ENCODE results near the gene AGAP3. TPM values are rescaled to one million over a fixed set of nuclear protein-coding genes. Genes with fewer than 3 reads are reported as not detected.

Gene AGAP3
- total RNA-seq, 4 donors from 2014 or later: 68.6 to 100 (median 72.2) TPM

DNA sequence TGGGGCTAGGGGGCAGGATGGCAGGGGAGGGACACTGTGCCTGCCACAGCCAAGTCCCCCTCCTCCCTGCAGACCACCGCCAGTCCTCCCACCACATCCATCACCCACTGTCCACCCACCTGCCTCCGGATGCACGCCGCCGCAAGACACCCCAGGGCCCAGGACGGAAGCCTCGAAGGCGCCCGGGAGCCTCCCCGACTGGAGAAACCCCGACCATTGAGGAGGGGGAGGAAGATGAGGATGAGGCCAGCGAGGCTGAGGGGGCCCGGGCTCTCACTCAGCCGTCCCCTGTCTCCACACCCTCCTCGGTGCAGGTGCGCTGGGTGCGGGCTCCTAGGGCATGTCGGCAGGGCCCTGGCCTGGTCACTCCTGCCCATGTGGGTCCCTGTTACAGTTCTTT lies 21.8 kb upstream of the AGAP3 start:
- TF ChIP-seq POLR2A (IDR thresholded peaks at IDR 0.05): no peak
- TF ChIP-seq, protein P1, sequence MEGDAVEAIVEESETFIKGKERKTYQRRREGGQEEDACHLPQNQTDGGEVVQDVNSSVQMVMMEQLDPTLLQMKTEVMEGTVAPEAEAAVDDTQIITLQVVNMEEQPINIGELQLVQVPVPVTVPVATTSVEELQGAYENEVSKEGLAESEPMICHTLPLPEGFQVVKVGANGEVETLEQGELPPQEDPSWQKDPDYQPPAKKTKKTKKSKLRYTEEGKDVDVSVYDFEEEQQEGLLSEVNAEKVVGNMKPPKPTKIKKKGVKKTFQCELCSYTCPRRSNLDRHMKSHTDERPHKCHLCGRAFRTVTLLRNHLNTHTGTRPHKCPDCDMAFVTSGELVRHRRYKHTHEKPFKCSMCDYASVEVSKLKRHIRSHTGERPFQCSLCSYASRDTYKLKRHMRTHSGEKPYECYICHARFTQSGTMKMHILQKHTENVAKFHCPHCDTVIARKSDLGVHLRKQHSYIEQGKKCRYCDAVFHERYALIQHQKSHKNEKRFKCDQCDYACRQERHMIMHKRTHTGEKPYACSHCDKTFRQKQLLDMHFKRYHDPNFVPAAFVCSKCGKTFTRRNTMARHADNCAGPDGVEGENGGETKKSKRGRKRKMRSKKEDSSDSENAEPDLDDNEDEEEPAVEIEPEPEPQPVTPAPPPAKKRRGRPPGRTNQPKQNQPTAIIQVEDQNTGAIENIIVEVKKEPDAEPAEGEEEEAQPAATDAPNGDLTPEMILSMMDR (IDR thresholded peaks at IDR 0.05): no peak
- intact Hi-C loops (cut with DNase I): no loop called here

DNA sequence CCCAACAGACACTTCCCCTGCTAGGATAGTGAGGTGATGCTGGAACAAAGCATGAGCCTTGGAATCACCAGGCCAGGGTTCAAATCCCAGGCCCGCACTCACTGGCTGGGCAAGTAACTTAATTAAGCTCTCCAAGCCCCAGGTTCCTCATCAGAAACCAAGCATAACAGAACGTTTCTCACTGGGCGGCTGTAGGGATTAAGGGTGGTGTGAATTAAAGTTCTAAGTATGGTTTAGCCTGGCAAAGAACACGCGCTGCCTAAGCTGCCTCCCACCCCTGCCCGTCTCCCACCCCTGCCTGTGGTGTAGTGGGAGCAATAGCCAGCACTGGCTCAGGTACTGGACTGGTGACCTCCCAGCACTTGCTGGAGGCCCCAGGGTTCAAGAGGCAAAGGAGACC lies 21.3 kb upstream of the AGAP3 start:
- TF ChIP-seq, protein P1 (IDR thresholded peaks at IDR 0.05): no peak
- no peak for TF ChIP-seq POLR2A (IDR thresholded peaks at IDR 0.05)
- H3K27ac ChIP-seq: no peak overlapping the region
- no peak for DNase-seq
- no peaks in the 10 kb centered on the region for H3K27me3 ChIP-seq
- intact Hi-C loops (cut with DNase I): no loop called here
- H3K4me3 ChIP-seq: no peak overlapping the region
- peaks cover 15 to 80% (median 57%) of the 10 kb centered on the region in 3 donors for H3K36me3 ChIP-seq
- no peaks in the 10 kb centered on the region for H3K9me3 ChIP-seq
- H3K4me1 ChIP-seq: peaks cover 26 to 42% (median 34%) of the 10 kb centered on the region in 3 donors
- WGBS, 2 donors: 81 to 100% methylated on average over 3 to 4 of the region's 6 CpGs

More for the DNA sequence above, 21.8 kb upstream of the AGAP3 start:
- Histone ChIP-seq H3K36me3 (peaks cover 15 to 75% (median 51%) of the 10 kb centered on the region in 3 donors), H3K9me3 (no peaks in the 10 kb centered on the region), H3K4me3 (no peak overlapping the region), H3K27ac (no peak overlapping the region), H3K27me3 (no peaks in the 10 kb centered on the region), H3K4me1 (peaks cover 26 to 44% (median 36%) of the 10 kb centered on the region in 3 donors)
- no peak for DNase-seq
- 80 to 91% methylated on average over 1 to 6 of the region's 18 CpGs for WGBS, 2 donors

DNA sequence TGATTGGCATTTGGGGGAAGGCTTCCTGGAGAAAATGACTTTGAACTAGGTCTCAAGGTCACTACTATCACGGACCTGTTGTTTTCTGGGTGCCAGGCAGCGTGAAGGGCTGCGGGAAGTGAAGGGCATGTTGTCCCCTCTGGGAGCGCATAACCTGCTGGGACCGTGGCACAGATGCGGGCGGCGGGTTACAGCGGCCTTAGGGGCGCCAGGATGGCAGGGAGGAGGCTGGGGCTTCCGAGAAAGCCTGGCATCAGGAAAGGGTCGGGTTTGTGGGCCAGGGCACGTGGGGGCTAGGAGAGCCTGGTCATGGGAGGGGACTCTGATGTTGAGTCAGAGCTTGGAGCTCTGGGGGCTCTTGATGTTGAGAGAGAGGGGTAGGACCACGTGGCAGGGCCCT lies 20.8 kb upstream of the AGAP3 start:
- no peak overlapping the region for H3K27ac ChIP-seq
- H3K27me3 ChIP-seq: no peaks in the 10 kb centered on the region
- intact Hi-C loops (cut with DNase I): no loop called here
- H3K9me3 ChIP-seq: no peaks in the 10 kb centered on the region
- no peak overlapping the region for H3K4me3 ChIP-seq
- TF ChIP-seq, protein P1 (IDR thresholded peaks at IDR 0.05): no peak
- no peak for TF ChIP-seq POLR2A (IDR thresholded peaks at IDR 0.05)
- H3K4me1 ChIP-seq: peaks cover 23 to 36% (median 29%) of the 10 kb centered on the region in 3 donors
- H3K36me3 ChIP-seq: peaks cover 17 to 86% (median 62%) of the 10 kb centered on the region in 3 donors
- 86 to 97% methylated on average over 11 to 14 of the region's 14 CpGs for WGBS, 2 donors
- DNase-seq: no peak

DNA sequence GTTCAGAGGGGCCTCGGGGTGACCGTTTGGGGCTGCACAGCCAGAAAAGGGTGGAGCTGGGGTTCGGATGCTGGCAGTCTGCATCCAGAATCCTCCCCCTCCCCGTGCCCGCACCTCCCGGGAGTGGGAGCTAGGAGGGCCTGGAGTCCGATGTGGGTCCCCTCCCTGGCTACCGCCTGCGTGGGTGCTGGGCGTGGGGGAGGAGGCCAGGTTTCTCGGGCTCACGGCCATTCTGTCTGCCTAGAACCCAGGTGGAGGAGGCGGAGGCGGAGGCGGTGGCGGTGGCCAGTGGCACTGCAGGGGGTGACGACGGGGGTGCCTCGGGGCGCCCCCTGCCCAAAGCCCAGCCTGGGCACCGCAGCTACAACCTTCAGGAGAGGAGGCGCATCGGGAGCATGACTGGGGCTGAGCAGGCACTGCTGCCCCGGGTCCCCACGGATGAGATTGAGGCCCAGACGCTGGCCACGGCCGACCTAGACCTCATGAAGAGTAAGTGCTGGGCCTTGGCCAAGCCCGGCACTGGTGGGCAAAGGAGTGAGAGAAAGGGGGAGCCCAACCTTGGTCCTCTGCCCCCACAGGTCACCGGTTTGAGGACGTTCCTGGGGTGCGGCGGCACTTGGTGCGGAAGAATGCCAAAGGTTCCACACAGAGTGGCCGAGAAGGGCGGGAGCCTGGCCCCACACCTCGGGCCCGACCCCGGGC lies 19.9 kb upstream of the AGAP3 start:
- H3K4me3 ChIP-seq: no peak overlapping the region
- no peak for DNase-seq
- peaks cover 14 to 27% (median 19%) of the 10 kb centered on the region in 3 donors for H3K4me1 ChIP-seq
- WGBS, 2 donors: 93% methylated on average over 16 of the region's 39 CpGs
- no peak for TF ChIP-seq POLR2A (IDR thresholded peaks at IDR 0.05)
- TF ChIP-seq, protein P1 (IDR thresholded peaks at IDR 0.05): no peak
- H3K27me3 ChIP-seq: no peaks in the 10 kb centered on the region
- H3K36me3 ChIP-seq: peaks cover 26 to 95% (median 71%) of the 10 kb centered on the region in 3 donors
- intact Hi-C loops (cut with DNase I): no loop called here
- H3K27ac ChIP-seq: no peak overlapping the region
- H3K9me3 ChIP-seq: no peaks in the 10 kb centered on the region

DNA sequence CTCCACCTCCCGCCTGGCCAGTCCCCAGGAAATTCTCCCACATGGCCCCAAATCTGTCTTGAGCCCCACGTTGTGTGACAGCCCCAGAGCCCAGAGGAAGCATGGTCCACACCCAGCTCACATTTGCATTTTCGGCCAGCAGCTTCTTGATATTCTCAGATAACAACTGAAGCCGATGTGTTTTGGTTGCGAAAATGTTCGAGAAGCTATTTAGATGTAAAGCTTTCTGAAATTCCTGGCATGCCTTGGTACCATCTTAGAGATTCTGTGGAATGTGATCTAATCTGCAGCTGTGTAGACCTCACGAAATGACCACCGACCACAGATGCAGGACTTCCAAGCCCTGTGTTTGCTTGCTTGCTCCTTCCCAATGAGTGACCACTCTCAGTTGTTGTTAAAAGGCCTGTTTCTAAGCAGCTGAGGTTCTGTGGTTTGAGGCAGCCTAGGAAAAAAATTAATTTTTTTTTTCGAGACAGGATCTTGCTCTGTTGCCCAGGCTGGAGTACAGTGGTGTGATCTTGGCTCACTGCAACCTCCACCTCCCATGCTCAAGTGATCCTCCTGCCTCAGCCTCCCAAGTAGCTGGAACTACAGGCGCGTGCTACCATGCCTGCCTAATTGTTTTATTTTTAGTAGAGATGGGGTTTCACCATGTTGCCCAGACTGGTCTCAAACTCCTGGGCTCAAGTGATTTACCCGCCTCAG lies 18.1 kb upstream of the AGAP3 start:
- no peak overlapping the region for H3K27ac ChIP-seq
- peaks cover 0 to 9% (median 1%) of the 10 kb centered on the region in 3 donors for H3K4me1 ChIP-seq
- H3K4me3 ChIP-seq: no peak overlapping the region
- H3K27me3 ChIP-seq: no peaks in the 10 kb centered on the region
- WGBS, 2 donors: 87 to 89% methylated on average over 8 to 10 of the region's 12 CpGs
- peaks cover 35 to 100% (median 83%) of the 10 kb centered on the region in 3 donors for H3K36me3 ChIP-seq
- TF ChIP-seq POLR2A (IDR thresholded peaks at IDR 0.05): no peak
- TF ChIP-seq, protein P1 (IDR thresholded peaks at IDR 0.05): no peak
- intact Hi-C loops (cut with DNase I): no loop called here
- no peaks in the 10 kb centered on the region for H3K9me3 ChIP-seq
- DNase-seq: no peak

Data from esophagus squamous epithelium (tissue), 5 donors.